Neutrophil (primary cell): ENCODE data around the gene MMP8.

Experiments
- H3K27ac ChIP-seq: fragments of 200-600 bp; sonication (generic); 2 replicates; pipeline ENCODE4 v1.5.1; 2016; ENCODE audit warnings: mild to moderate bottlenecking, moderate library complexity
- H3K27me3 ChIP-seq: fragments of 200-600 bp; sonication (generic); 2 replicates; pipeline ENCODE4 v1.6.0; 2016; ENCODE audit warnings: mild to moderate bottlenecking
- H3K36me3 ChIP-seq: fragments of 200-600 bp; sonication (generic); 2 replicates; pipeline ENCODE4 v1.5.1; 2017
- H3K4me1 ChIP-seq, 2 experiments: fragments of 200-600 bp in 1 of 2; sonication (generic) in 1 of 2; 1 replicate in 1 of 2; 2 replicates in 1 of 2; pipeline versions ENCODE4 v1.5.1 to v1.6.1; 2013 to 2016; ENCODE audit warnings: low read depth in 1 of 2, low read length in 1 of 2, mild to moderate bottlenecking in 1 of 2, moderate library complexity in 1 of 2; ENCODE audit not compliant: control insufficient read depth in 1 of 2, insufficient read depth in 1 of 2
- H3K4me3 ChIP-seq, 2 experiments: fragments of 200-600 bp in 1 of 2; sonication (generic) in 1 of 2; 1 replicate in 1 of 2; 2 replicates in 1 of 2; pipeline ENCODE4 v1.5.1; 2013 to 2016; ENCODE audit warnings: low read depth in 1 of 2, low read length in 1 of 2, mild to moderate bottlenecking in 1 of 2, moderate library complexity in 1 of 2
- H3K9me3 ChIP-seq: fragments of 200-600 bp; sonication (generic); 2 replicates; pipeline ENCODE4 v1.5.1; 2016
- TF ChIP-seq, protein P1 (sequence below): fragments of 200-600 bp; sonication (generic); IDR thresholded peaks from 2 replicates; pipeline ENCODE4 v1.5.1; 2016; ENCODE audit warnings: antibody characterized with exemption

Gene MMP8

DNA sequence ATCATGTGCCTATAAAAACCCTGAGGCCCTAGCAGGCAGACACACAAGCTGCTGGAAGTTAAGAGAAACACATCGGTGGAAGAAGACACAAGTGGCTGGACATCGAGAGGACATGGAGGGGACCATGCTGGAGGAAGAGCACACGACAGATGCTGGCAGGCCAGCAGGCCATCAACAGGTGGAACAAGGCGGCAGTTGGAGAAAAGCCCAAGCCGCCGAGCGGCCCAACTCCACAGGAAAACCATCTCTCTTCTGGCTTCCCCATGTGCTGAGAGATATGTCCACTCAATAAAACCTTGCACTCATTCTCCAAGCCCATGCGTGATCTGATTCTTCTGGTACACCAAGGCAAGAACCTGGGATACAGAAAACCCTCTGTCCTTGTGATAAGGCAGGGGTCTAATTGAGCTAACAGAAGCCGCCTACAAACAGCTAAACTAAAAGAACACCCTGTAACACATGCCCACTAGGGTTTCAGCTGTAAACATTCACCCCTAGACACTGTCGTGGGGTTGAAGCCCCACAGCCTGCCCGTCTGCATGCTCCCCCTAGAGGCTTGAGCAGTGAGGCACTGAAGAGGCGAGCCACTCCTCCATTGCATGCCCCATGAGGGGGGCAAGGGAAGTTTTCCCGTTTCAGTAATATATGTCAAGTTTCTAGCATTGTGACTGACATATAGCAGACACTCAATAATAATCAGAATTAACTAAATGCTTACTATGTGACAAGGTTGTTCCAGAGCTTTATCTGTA lies 60.6 kb downstream of the MMP8 start:
- TF ChIP-seq, protein P1, sequence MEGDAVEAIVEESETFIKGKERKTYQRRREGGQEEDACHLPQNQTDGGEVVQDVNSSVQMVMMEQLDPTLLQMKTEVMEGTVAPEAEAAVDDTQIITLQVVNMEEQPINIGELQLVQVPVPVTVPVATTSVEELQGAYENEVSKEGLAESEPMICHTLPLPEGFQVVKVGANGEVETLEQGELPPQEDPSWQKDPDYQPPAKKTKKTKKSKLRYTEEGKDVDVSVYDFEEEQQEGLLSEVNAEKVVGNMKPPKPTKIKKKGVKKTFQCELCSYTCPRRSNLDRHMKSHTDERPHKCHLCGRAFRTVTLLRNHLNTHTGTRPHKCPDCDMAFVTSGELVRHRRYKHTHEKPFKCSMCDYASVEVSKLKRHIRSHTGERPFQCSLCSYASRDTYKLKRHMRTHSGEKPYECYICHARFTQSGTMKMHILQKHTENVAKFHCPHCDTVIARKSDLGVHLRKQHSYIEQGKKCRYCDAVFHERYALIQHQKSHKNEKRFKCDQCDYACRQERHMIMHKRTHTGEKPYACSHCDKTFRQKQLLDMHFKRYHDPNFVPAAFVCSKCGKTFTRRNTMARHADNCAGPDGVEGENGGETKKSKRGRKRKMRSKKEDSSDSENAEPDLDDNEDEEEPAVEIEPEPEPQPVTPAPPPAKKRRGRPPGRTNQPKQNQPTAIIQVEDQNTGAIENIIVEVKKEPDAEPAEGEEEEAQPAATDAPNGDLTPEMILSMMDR, result no peak
- Histone ChIP-seq H3K4me3 (no peak overlapping the region), H3K36me3 (no peaks in the 10 kb centered on the region), H3K9me3 (no peaks in the 10 kb centered on the region), H3K4me1 (peaks cover 5 to 10% of the 10 kb centered on the region in 2 experiments), H3K27ac (no peak overlapping the region), H3K27me3 (peaks cover 5% of the 10 kb centered on the region)

DNA sequence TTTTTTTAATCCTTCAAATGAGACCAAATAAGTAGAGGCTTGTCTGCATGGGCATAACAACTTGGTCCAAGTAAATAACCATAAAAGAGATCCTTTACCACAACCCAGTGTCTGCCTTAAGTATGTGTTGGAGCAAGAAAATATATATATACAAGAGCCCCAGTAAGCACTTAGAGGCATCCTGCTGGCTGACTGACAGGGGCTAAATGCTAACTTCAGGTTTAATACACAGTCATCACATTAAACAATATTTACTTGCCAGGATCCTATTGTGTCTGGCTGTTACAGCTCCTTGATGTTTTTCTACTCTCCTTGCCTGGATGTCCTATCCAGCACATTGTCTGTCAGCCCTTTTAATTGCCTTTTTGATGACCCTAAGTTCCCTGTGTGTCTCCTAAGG lies 62.1 kb downstream of the MMP8 start:
- Histone ChIP-seq H3K27ac (no peak overlapping the region), H3K4me3 (no peak overlapping the region), H3K27me3 (peaks cover 17% of the 10 kb centered on the region), H3K36me3 (no peaks in the 10 kb centered on the region), H3K9me3 (no peaks in the 10 kb centered on the region), H3K4me1 (peaks cover 5 to 10% of the 10 kb centered on the region in 2 experiments)
- TF ChIP-seq, protein P1, result no peak
